A549 (cell line): ENCODE measurements around the gene SLC34A2.

Source experiments
- CBX8 ChIP-seq: fragments of 200-600 bp; sonication (generic); IDR thresholded peaks from 2 replicates; pipeline ENCODE4 v1.6.1; 2016
- CHD2 ChIP-seq: fragments of 150-350 bp; IDR thresholded peaks from 2 replicates; pipeline ENCODE4 v1.6.1; 2014; ENCODE audit warnings: low read length; ENCODE audit not compliant: partially characterized antibody
- CTCF ChIP-seq: fragments of >200 bp; sonication (Bioruptor Twin); formaldehyde crosslinking; IDR thresholded peaks from 3 replicates; pipeline ENCODE4 v1.5.1; 2016
- MYC ChIP-seq: IDR thresholded peaks from 2 replicates; pipeline ENCODE4 v1.6.1; 2012; ENCODE audit warnings: mild to moderate bottlenecking, inconsistent platforms, low read length, improper control_type of control experiment, borderline replicate concordance
- NPAS2 ChIP-seq: fragments of 250-450 bp; sonication (Bioruptor Pico); IDR thresholded peaks from 2 replicates; pipeline ENCODE4 v1.8.0; 2022; ENCODE audit warnings: mild to moderate bottlenecking, moderate library complexity, borderline replicate concordance
- TF ChIP-seq, protein P1 (sequence below): IDR thresholded peaks from 2 replicates; pipeline ENCODE4 v1.6.1; 2012; ENCODE audit warnings: low read depth, borderline replicate concordance

GRCh38 chr4:25614807-25615206 lies 40.8 kb upstream of the SLC34A2 start:
- TF ChIP-seq CTCF (no peak), CHD2 (no peak), MYC (no peak), NPAS2 (CRISPR knock-in tag) (no peak), CBX8 (no peak)
- TF ChIP-seq, protein P1, sequence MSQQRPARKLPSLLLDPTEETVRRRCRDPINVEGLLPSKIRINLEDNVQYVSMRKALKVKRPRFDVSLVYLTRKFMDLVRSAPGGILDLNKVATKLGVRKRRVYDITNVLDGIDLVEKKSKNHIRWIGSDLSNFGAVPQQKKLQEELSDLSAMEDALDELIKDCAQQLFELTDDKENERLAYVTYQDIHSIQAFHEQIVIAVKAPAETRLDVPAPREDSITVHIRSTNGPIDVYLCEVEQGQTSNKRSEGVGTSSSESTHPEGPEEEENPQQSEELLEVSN, result no peak
